Hippocampal formation (tissue), 2 donors: ENCODE results near the gene SLC19A1.

Experiments used
- DNase-seq, 2 donors: peaks; one replicate each; lab custom pipeline; 2025; lab: John Stamatoyannopoulos, UW

Gene SLC19A1

GRCh38 chr21:45492765-45493164, 49.5 kb downstream of the SLC19A1 start:
- DNase-seq, result no peak

GRCh38 chr21:45491623-45492022, 50.6 kb downstream of the SLC19A1 start:
- DNase-seq, result no peak

- DNase-seq, result no peak
Measured at GRCh38 chr21:45491056-45491455, 51.2 kb downstream of the SLC19A1 start.

- DNase-seq, result no peak
Measured at GRCh38 chr21:45490049-45490731, 52.0 kb downstream of the SLC19A1 start.

GRCh38 chr21:45489722-45489982, 52.6 kb downstream of the SLC19A1 start:
- DNase-seq, result no peak

- DNase-seq, result no peak
Measured at GRCh38 chr21:45488931-45489721, 53.1 kb downstream of the SLC19A1 start.

- DNase-seq, result no peak
Measured at GRCh38 chr21:45487891-45488600, 54.2 kb downstream of the SLC19A1 start.

GRCh38 chr21:45487161-45487806, 55.0 kb downstream of the SLC19A1 start:
- no peak for DNase-seq

GRCh38 chr21:45486443-45487160, 55.6 kb downstream of the SLC19A1 start:
- DNase-seq, result no peak

- DNase-seq, result no peak
Measured at GRCh38 chr21:45485686-45486442, 56.4 kb downstream of the SLC19A1 start.

- no peak for DNase-seq
Measured at GRCh38 chr21:45484318-45484717, 57.9 kb downstream of the SLC19A1 start.

- peak in 1 of 2 donors; percentile 34 for DNase-seq
Measured at GRCh38 chr21:45482899-45483821, 59.1 kb downstream of the SLC19A1 start.

GRCh38 chr21:45481977-45482898, 60.0 kb downstream of the SLC19A1 start:
- no peak for DNase-seq

GRCh38 chr21:45481566-45481965, 60.7 kb downstream of the SLC19A1 start:
- no peak for DNase-seq

GRCh38 chr21:45480701-45481500, 61.3 kb downstream of the SLC19A1 start:
- DNase-seq, result no peak

- DNase-seq, result no peak
Measured at GRCh38 chr21:45479691-45480675, 62.3 kb downstream of the SLC19A1 start.
